Heart left ventricle (tissue), 13 donors: ENCODE data around the gene ADGRA1.

ENCODE experiments used
- CTCF ChIP-seq, 12 donors: fragments of 200-600 bp; sonication (generic) in 4 of 12; IDR thresholded peaks; one replicate each; pipeline versions ENCODE4 v1.5.0 to v1.8.0; 2018 to 2022; ENCODE audit warnings: antibody characterized with exemption in 12 of 12, mild to moderate bottlenecking in 5 of 12
- POLR2A ChIP-seq, 2 donors: fragments of 450-650 bp; IDR thresholded peaks; one replicate each; pipeline ENCODE4 v1.6.1; 2017; ENCODE audit warnings: antibody characterized with exemption in 2 of 2, mild to moderate bottlenecking in 2 of 2, moderate library complexity in 2 of 2
- donor health status: ischemic (EF 13 %, LVEDD 7.1; RV severe dilation, severe dysfunction).
- donor health status: DM: no; HTN: yes; CAD: no.
- donor health status: DM: no; HTN: no; CAD: no.
- donor health status: ischemic (EF 25% LVEDD 6.9; RV normal size, moderate dysfunction).
- donor health status: ischemic (EF 25% LVEDD 5.7; RV mildly dilated, moderate dysfunction).
- donor health status: ischemic (EF 35%, LVEDD 5.7; RV mildly dilated, moderate dysfunction).
- donor health status: nonischemic (EF 11% LVEDD 7.7; RV severe dilation, severe dysfunction).
- donor health status: DM: yes; HTN: yes; CAD: no.
- donor health status: PGD.
- donor health status: ischemic (EF 29% LVEDD 5.4; RV normal size, mild dysfunction).
- donor health status: nonischemic (EF 23%, LVEDD 6.1; RV moderate dilation, normal function).

DNA sequence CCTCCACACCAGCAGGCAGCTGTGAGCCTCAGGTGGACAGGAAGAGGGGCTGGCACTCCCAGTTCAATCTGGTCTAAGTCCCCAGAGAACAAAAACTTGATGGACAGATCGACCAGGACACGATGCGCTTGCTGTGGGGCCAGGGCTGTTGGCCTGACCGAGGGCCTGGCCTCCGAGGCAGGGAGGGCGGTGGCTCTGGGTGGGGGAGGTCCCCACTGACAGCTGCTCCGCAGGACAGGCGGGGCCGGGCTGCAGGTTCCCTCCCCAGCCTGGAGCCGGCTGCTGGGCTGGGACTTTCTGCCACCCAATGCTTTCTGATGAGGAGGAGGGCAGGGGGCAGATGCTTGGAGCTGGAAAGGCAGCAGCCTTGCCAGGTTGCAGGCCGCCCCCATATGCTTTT is 37.4 kb upstream of the ADGRA1 start:
- no peak for TF ChIP-seq CTCF (IDR thresholded peaks at IDR 0.05)
- TF ChIP-seq POLR2A (IDR thresholded peaks at IDR 0.05): no peak
